B cell (primary cell): ENCODE data around the gene PDCD1LG2.

Source experiments
- EZH2 ChIP-seq: IDR thresholded peaks from 2 replicates; pipeline ENCODE4 v1.6.1; 2012; ENCODE audit warnings: borderline replicate concordance, low read depth, mild to moderate bottlenecking, moderate library complexity, low read length; ENCODE audit not compliant: insufficient read depth, poor library complexity, severe bottlenecking
- TF ChIP-seq, protein P1 (sequence below): fragments of 200-600 bp; IDR thresholded peaks from one replicate; pipeline ENCODE4 v1.8.0; 2022; ENCODE audit warnings: antibody characterized with exemption, mild to moderate bottlenecking

- TF ChIP-seq, protein P1, sequence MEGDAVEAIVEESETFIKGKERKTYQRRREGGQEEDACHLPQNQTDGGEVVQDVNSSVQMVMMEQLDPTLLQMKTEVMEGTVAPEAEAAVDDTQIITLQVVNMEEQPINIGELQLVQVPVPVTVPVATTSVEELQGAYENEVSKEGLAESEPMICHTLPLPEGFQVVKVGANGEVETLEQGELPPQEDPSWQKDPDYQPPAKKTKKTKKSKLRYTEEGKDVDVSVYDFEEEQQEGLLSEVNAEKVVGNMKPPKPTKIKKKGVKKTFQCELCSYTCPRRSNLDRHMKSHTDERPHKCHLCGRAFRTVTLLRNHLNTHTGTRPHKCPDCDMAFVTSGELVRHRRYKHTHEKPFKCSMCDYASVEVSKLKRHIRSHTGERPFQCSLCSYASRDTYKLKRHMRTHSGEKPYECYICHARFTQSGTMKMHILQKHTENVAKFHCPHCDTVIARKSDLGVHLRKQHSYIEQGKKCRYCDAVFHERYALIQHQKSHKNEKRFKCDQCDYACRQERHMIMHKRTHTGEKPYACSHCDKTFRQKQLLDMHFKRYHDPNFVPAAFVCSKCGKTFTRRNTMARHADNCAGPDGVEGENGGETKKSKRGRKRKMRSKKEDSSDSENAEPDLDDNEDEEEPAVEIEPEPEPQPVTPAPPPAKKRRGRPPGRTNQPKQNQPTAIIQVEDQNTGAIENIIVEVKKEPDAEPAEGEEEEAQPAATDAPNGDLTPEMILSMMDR, result no peak
- no peak for TF ChIP-seq EZH2
Measured at GRCh38 chr9:5556101-5556705, 45.9 kb downstream of the PDCD1LG2 start.
